Tibial nerve (tissue), 4 donors: ENCODE measurements around the gene BFSP1.

Experiments used
- EP300 ChIP-seq, 2 donors: sonication (generic); formaldehyde crosslinking; IDR thresholded peaks; one replicate each; pipeline ENCODE4 v1.6.1; 2017; ENCODE audit warnings: antibody characterized with exemption in 2 of 2, mild to moderate bottlenecking in 1 of 2
- POLR2A ChIP-seq, 2 donors: fragments of 450-650 bp; IDR thresholded peaks; one replicate each; pipeline ENCODE4 v1.6.1; 2017; ENCODE audit warnings: antibody characterized with exemption in 2 of 2, mild to moderate bottlenecking in 2 of 2, moderate library complexity in 2 of 2
- TF ChIP-seq, protein P1 (sequence below), 5 experiments: fragments of 200-600 bp in 3 of 5; fragments of 450-650 bp in 2 of 5; sonication (generic) in 3 of 5; IDR thresholded peaks; one replicate each; pipeline ENCODE4 v1.5.1; 2016 to 2019; ENCODE audit warnings: antibody characterized with exemption in 5 of 5, mild to moderate bottlenecking in 3 of 5, moderate library complexity in 2 of 5

DNA sequence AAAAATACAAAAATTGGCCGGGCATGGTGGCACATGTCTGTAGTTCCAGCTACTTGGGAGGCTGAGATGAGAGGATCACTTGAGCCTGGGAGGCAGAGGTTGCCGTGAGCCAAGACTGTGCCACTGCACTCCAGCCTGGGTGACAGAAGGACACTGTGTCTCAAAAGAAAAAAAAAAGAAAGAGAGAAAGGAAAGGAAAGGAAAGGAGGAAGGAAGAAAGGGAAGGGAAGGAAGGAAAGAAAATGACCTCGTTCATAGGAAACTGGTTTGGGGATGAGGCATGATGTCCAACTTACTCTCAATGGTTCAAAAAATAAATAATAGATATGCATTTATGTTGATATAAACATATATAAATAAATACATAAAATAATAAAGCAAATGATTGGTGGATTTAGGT is 6.8 kb upstream of the BFSP1 start:
- TF ChIP-seq, protein P1, sequence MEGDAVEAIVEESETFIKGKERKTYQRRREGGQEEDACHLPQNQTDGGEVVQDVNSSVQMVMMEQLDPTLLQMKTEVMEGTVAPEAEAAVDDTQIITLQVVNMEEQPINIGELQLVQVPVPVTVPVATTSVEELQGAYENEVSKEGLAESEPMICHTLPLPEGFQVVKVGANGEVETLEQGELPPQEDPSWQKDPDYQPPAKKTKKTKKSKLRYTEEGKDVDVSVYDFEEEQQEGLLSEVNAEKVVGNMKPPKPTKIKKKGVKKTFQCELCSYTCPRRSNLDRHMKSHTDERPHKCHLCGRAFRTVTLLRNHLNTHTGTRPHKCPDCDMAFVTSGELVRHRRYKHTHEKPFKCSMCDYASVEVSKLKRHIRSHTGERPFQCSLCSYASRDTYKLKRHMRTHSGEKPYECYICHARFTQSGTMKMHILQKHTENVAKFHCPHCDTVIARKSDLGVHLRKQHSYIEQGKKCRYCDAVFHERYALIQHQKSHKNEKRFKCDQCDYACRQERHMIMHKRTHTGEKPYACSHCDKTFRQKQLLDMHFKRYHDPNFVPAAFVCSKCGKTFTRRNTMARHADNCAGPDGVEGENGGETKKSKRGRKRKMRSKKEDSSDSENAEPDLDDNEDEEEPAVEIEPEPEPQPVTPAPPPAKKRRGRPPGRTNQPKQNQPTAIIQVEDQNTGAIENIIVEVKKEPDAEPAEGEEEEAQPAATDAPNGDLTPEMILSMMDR (IDR thresholded peaks at IDR 0.05) = no peak
- TF ChIP-seq POLR2A (IDR thresholded peaks at IDR 0.05) (no peak), EP300 (IDR thresholded peaks at IDR 0.05) (no peak)
